HepG2 (cell line): ENCODE results near the gene ST6GALNAC4. TPM values are rescaled to one million over a fixed set of nuclear protein-coding genes. Genes with fewer than 3 reads are reported as not detected.

ENCODE experiments used
- CBX1 ChIP-seq: IDR thresholded peaks from one replicate; pipeline ENCODE4 v1.6.1; 2016; ENCODE audit warnings: antibody characterized with exemption, low read depth
- DZIP1 ChIP-seq: sonication (generic); formaldehyde crosslinking; IDR thresholded peaks from 2 replicates; pipeline ENCODE4 v1.5.0; 2020; ENCODE audit warnings: mild to moderate bottlenecking, missing genetic modification reagents
- FOXO1 ChIP-seq: sonication (generic); formaldehyde crosslinking; IDR thresholded peaks from 2 replicates; pipeline ENCODE4 v1.4.0; 2020; ENCODE audit warnings: missing genetic modification reagents
- HMG20B ChIP-seq: conservative IDR thresholded peaks from 2 replicates; pipeline ENCODE4 v1.6.1; 2016; ENCODE audit warnings: missing genetic modification reagents, missing compliant biosample characterization
- HOXA9 ChIP-seq: sonication (generic); formaldehyde crosslinking; IDR thresholded peaks from 2 replicates; pipeline ENCODE4 v1.8.1; 2022; ENCODE audit warnings: missing genetic modification reagents, mild to moderate bottlenecking, moderate library complexity, borderline replicate concordance
- ISL2 ChIP-seq: sonication (generic); formaldehyde crosslinking; IDR thresholded peaks from 2 replicates; pipeline ENCODE4 v1.5.0; 2020; ENCODE audit warnings: missing genetic modification reagents
- JUN ChIP-seq: sonication (generic); formaldehyde crosslinking; IDR thresholded peaks from 2 replicates; pipeline ENCODE4 v1.4.0; 2020; ENCODE audit warnings: mild to moderate bottlenecking, missing genetic modification reagents
- LCORL ChIP-seq, 2 experiments: fragments of 450-650 bp in 1 of 2; sonication (generic) in 1 of 2; formaldehyde crosslinking in 1 of 2; IDR thresholded peaks; 2 replicates each; pipeline versions ENCODE4 v1.5.0 to v1.6.1; 2017 to 2020; ENCODE audit warnings: antibody characterized with exemption in 1 of 2, missing genetic modification reagents in 1 of 2
- MBNL3 ChIP-seq: fragments of 250-450 bp; sonication (Bioruptor Pico); conservative IDR thresholded peaks from 2 replicates; pipeline ENCODE4 v1.8.0; 2022; ENCODE audit warnings: mild to moderate bottlenecking, inconsistent platforms
- NPAS2 ChIP-seq: sonication (generic); formaldehyde crosslinking; IDR thresholded peaks from 2 replicates; pipeline ENCODE4 v1.8.0; 2022; ENCODE audit warnings: mild to moderate bottlenecking, missing genetic modification reagents, borderline replicate concordance
- PCBP1 ChIP-seq: fragments of 200-400 bp; formaldehyde crosslinking; IDR thresholded peaks from 2 replicates; pipeline ENCODE4 v1.6.1; 2017; ENCODE audit warnings: mild to moderate bottlenecking, low read depth, low read length, borderline replicate concordance
- PHF5A ChIP-seq: IDR thresholded peaks from one replicate; pipeline ENCODE4 v1.6.1; 2018; ENCODE audit warnings: low read depth, missing genetic modification reagents; ENCODE audit not compliant: unreplicated experiment
- PHF8 ChIP-seq: sonication (generic); formaldehyde crosslinking; IDR thresholded peaks from 2 replicates; pipeline ENCODE4 v1.5.0; 2020; ENCODE audit warnings: missing genetic modification reagents
- SP5 ChIP-seq: IDR thresholded peaks from 2 replicates; pipeline ENCODE4 v1.6.1; 2016; ENCODE audit warnings: low read depth, borderline replicate concordance
- TIGD3 ChIP-seq: sonication (generic); formaldehyde crosslinking; IDR thresholded peaks from 2 replicates; pipeline ENCODE4 v1.5.1; 2020; ENCODE audit warnings: mild to moderate bottlenecking, missing genetic modification reagents, borderline replicate concordance
- ZFP82 ChIP-seq: sonication (generic); formaldehyde crosslinking; IDR thresholded peaks from 2 replicates; pipeline ENCODE4 v1.5.1; 2020; ENCODE audit warnings: mild to moderate bottlenecking, missing genetic modification reagents, borderline replicate concordance
- ZNF253 ChIP-seq: sonication (generic); formaldehyde crosslinking; IDR thresholded peaks from 2 replicates; pipeline ENCODE4 v1.8.0; 2022; ENCODE audit warnings: mild to moderate bottlenecking, missing genetic modification reagents, borderline replicate concordance
- ZNF296 ChIP-seq: sonication (generic); formaldehyde crosslinking; conservative IDR thresholded peaks from 2 replicates; pipeline ENCODE4 v1.5.0; 2020; ENCODE audit warnings: mild to moderate bottlenecking, missing genetic modification reagents
- ZNF34 ChIP-seq: sonication (generic); formaldehyde crosslinking; IDR thresholded peaks from 2 replicates; pipeline ENCODE4 v1.4.0; 2020; ENCODE audit warnings: mild to moderate bottlenecking, missing genetic modification reagents, borderline replicate concordance
- ZNF451 ChIP-seq: sonication (generic); formaldehyde crosslinking; IDR thresholded peaks from 2 replicates; pipeline ENCODE4 v1.5.0; 2020; ENCODE audit warnings: mild to moderate bottlenecking, missing genetic modification reagents
- polyA plus RNA-seq, 8 experiments: library from polyadenylated mRNA; depleted of rRNA in 3 of 8; stranded (reverse) in 7 of 8; unstranded in 1 of 8; fragments of >200 nt; fragmentation: Illumina TruSeq in 4 of 8; extraction: Trizol in 4 of 8; gene quantifications; 2 replicates each; pipeline versions ENCODE4 v1.2.1 to v1.2.3, GENCODE V29; 2011 to 2016; ENCODE audit warnings: low read depth in 4 of 8, missing spikeins in 1 of 8, mixed read lengths in 1 of 8; ENCODE audit not compliant: insufficient read depth in 1 of 8
- total RNA-seq, 5 experiments: library from RNA; depleted of rRNA; stranded (reverse); fragments of >200 nt; fragmentation: Illumina TruSeq; extraction: Trizol; gene quantifications; 2 replicates each; pipeline ENCODE4 v1.2.3, GENCODE V29; 2016; ENCODE audit warnings: low read depth in 1 of 5
- TF ChIP-seq, protein P1 (sequence below): sonication (generic); formaldehyde crosslinking; IDR thresholded peaks from 2 replicates; pipeline ENCODE4 v1.4.0; 2020; ENCODE audit warnings: missing genetic modification reagents

Gene ST6GALNAC4
- total and polyA plus RNA-seq, 2 of the 13 experiments (the other 11 are each of a cell fraction or from before 2014, with no cell fraction given) = 18.8 to 27.7 TPM

GRCh38 chr9:127949827-127950512, 33.1 kb upstream of the ST6GALNAC4 start (continued):
- TF ChIP-seq ZNF253 (no peak), ISL2 (CRISPR knock-in tag) (no peak), ZNF296 (CRISPR knock-in tag) (no peak), NPAS2 (no peak), PHF8 (no peak), DZIP1 (CRISPR knock-in tag) (peak; percentile 75; the same call in 1 of the 2 replicates), PCBP1 (no peak), TIGD3 (CRISPR knock-in tag) (no peak), ZFP82 (CRISPR knock-in tag) (no peak), ZNF451 (CRISPR knock-in tag) (no peak), HMG20B (CRISPR knock-in tag) (no peak), JUN (CRISPR knock-in tag) (no peak), PHF5A (CRISPR knock-in tag) (no peak), CBX1 (no peak), FOXO1 (CRISPR knock-in tag) (no peak), HOXA9 (CRISPR knock-in tag) (no peak), LCORL (IDR thresholded peaks at IDR 0.05) (no peak), LCORL (CRISPR knock-in tag; IDR thresholded peaks at IDR 0.05) (no peak), SP5 (no peak), ZNF34 (0 out of 2 replicates have a peak, but pooled peaks have one; percentile 27), MBNL3 (CRISPR knock-in tag) (no peak)
- TF ChIP-seq, protein P1, sequence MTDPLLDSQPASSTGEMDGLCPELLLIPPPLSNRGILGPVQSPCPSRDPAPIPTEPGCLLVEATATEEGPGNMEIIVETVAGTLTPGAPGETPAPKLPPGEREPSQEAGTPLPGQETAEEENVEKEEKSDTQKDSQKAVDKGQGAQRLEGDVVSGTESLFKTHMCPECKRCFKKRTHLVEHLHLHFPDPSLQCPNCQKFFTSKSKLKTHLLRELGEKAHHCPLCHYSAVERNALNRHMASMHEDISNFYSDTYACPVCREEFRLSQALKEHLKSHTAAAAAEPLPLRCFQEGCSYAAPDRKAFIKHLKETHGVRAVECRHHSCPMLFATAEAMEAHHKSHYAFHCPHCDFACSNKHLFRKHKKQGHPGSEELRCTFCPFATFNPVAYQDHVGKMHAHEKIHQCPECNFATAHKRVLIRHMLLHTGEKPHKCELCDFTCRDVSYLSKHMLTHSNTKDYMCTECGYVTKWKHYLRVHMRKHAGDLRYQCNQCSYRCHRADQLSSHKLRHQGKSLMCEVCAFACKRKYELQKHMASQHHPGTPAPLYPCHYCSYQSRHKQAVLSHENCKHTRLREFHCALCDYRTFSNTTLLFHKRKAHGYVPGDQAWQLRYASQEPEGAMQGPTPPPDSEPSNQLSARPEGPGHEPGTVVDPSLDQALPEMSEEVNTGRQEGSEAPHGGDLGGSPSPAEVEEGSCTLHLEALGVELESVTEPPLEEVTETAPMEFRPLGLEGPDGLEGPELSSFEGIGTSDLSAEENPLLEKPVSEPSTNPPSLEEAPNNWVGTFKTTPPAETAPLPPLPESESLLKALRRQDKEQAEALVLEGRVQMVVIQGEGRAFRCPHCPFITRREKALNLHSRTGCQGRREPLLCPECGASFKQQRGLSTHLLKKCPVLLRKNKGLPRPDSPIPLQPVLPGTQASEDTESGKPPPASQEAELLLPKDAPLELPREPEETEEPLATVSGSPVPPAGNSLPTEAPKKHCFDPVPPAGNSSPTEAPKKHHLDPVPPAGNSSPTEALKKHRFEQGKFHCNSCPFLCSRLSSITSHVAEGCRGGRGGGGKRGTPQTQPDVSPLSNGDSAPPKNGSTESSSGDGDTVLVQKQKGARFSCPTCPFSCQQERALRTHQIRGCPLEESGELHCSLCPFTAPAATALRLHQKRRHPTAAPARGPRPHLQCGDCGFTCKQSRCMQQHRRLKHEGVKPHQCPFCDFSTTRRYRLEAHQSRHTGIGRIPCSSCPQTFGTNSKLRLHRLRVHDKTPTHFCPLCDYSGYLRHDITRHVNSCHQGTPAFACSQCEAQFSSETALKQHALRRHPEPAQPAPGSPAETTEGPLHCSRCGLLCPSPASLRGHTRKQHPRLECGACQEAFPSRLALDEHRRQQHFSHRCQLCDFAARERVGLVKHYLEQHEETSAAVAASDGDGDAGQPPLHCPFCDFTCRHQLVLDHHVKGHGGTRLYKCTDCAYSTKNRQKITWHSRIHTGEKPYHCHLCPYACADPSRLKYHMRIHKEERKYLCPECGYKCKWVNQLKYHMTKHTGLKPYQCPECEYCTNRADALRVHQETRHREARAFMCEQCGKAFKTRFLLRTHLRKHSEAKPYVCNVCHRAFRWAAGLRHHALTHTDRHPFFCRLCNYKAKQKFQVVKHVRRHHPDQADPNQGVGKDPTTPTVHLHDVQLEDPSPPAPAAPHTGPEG (CRISPR knock-in tag) = no peak
